ENCODE data around the gene TMEM114. TPM values are rescaled to one million over a fixed set of nuclear protein-coding genes. Genes with fewer than 3 reads are reported as not detected.

The TMEM114 gene
- total RNA-seq, 1 experiment from 2014 or later, result not detected

GRCh38 chr16:8554881-8555280 is 35.4 kb downstream of the TMEM114 start:
- no peak for DNase-seq (ENCODE audit: low spot score)
- in situ Hi-C loops (cut with HindIII; ENCODE audit: low sequenced_read_pairs), result no loop called here

- DNase-seq (ENCODE audit: low spot score), result no peak
- in situ Hi-C loops (cut with HindIII; ENCODE audit: low sequenced_read_pairs), result no loop called here
Measured at GRCh38 chr16:8554022-8554421, 36.3 kb downstream of the TMEM114 start.

GRCh38 chr16:8552487-8553221 is 37.7 kb downstream of the TMEM114 start:
- DNase-seq (ENCODE audit: low spot score), result no peak
- in situ Hi-C loops (cut with HindIII; ENCODE audit: low sequenced_read_pairs), result no loop called here

- DNase-seq (ENCODE audit: low spot score), result no peak
- in situ Hi-C loops (cut with HindIII; ENCODE audit: low sequenced_read_pairs), result no loop called here
Measured at GRCh38 chr16:8551388-8552332, 38.7 kb downstream of the TMEM114 start.

GRCh38 chr16:8550728-8551387 is 39.5 kb downstream of the TMEM114 start:
- in situ Hi-C loops (cut with HindIII; ENCODE audit: low sequenced_read_pairs), result no loop called here
- no peak for DNase-seq (ENCODE audit: low spot score)

DNA sequence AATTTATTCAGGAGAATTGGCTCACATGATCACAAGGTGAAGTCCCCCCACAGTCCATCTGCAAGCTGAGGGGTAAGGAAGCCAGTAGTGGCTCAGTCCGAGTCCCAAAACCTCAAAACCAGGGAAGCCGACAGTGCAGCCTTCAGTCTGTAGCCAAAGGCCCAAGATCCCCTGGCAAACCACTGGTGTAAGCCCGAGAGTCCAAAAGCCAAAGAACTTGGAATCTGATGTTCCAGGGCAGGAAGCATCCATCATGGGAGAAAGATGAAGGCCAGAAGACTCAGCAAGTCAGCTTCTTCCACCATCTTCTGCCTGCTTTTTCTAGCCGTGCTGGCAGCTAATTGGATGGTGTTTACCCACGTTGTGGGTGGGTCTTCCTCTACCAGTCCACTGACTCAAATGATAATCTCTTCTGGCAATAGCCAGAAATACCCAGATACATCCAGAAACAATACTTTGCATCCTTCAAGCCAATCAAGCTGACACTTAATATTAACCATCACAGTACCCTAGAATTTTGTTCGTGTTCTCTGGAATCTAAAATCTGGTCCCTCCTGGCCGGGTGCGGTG is 40.4 kb downstream of the TMEM114 start:
- in situ Hi-C loops (cut with HindIII; ENCODE audit: low sequenced_read_pairs), result no loop called here
- DNase-seq (ENCODE audit: low spot score), result no peak

DNA sequence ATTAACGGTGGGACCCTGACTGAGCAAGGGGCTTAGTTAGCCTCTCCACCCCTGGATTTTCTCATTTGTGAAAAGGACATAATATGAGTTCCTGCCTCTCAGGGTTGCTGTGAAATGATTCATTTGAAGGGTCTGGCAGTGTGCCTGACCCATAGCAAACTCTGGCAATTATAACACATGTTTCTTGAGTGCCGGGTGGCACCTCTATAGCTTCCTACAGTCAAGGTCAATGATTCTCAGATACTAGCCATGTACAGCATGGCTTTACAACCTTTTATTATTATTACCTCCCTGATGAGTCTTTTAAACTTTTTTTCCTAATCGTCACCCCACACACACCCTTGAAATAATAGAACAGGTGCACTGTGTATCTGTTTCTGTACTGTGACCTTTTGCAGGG is 42.1 kb downstream of the TMEM114 start:
- in situ Hi-C loops (cut with HindIII; ENCODE audit: low sequenced_read_pairs), result no loop called here
- DNase-seq (ENCODE audit: low spot score), result no peak

DNA sequence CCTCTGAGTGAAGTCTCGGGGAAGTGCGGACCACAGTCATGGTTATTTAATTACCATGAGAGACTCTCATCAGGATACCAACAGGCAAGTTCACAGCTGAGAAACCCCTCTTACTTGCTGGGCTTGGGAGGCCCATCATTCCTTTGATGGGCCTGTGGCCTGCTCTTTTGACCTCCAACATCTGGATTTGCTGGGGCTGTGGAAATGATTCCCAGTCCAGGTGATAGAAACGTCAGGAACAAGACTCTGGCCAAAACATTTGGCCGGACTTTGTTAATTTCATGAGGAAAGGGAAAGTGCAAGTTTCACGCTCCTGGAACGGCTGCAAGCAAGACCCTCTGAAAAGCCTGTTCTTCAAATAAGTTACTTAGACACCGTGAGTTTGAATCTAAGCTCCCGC is 42.5 kb downstream of the TMEM114 start:
- in situ Hi-C loops (cut with HindIII; ENCODE audit: low sequenced_read_pairs), result no loop called here
- no peak for DNase-seq (ENCODE audit: low spot score)

DNA sequence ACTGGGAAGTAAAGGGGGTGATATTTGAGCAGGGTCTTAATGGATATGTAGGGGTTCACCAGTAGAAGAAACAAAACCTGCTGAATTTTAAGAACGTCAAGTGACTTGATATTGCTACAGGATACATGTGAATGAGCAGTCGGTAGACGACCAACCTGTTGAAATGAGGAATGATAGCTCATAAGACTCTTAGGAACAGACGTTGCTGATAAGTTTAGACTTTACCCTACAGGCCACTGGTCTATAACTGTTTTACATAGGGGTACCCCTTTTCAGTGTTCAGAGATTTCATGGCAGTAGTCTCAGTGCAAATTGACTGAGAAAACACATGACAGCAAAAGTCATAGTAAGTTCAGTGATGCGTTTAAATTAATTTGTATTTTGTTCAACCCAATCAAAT is 45.9 kb downstream of the TMEM114 start:
- in situ Hi-C loops (cut with HindIII; ENCODE audit: low sequenced_read_pairs), result no loop called here
- DNase-seq (ENCODE audit: low spot score), result no peak

DNA sequence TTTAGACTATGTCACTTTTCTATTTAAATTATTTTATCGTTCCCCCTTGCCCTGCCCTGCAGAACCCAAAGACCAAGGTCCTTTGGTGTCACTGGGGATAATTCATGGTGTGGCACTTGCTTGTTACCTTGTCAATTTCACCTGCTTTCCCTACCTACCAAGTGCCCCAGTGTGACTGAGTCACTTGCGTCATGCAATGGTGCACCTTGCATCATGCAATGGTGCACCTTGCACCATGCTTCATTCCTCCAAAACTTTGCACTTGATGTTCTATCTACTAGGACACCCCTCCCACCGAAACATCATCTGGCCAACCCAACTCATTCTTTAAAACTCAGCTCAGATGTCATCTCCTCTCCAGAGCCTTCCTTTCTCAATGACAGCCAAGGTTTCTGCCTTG is 47.1 kb downstream of the TMEM114 start:
- in situ Hi-C loops (cut with HindIII; ENCODE audit: low sequenced_read_pairs), result no loop called here
- DNase-seq (ENCODE audit: low spot score), result no peak

GRCh38 chr16:8542393-8542792 is 47.9 kb downstream of the TMEM114 start:
- DNase-seq (ENCODE audit: low spot score), result no peak
- in situ Hi-C loops (cut with HindIII; ENCODE audit: low sequenced_read_pairs), result no loop called here

- no peak for DNase-seq (ENCODE audit: low spot score)
- in situ Hi-C loops (cut with HindIII; ENCODE audit: low sequenced_read_pairs), result no loop called here
Measured at GRCh38 chr16:8541868-8542267, 48.4 kb downstream of the TMEM114 start.

- in situ Hi-C loops (cut with HindIII; ENCODE audit: low sequenced_read_pairs), result no loop called here
- DNase-seq (ENCODE audit: low spot score), result no peak
Measured at GRCh38 chr16:8537691-8538342, 52.5 kb downstream of the TMEM114 start.

DNA sequence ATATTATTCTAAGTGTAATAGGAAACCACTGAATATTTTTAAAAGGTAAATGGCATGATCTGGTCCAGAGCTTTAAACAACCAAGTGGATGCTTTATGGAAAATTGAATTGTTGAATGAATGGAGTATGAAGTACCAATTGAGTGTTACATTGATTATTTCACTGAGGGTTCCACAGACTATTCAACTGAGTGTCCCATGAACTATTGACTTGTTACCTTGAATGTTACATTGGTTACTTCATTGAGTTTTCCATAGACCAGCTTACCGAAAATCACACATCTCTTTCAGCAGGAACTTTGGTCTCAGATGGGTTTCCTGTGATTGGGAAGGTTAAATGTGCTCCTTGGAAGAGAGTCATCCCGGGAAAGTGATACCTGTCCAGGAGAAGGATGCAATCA is 56.8 kb downstream of the TMEM114 start:
- in situ Hi-C loops (cut with HindIII; ENCODE audit: low sequenced_read_pairs), result no loop called here
- DNase-seq (ENCODE audit: low spot score), result no peak

DNA sequence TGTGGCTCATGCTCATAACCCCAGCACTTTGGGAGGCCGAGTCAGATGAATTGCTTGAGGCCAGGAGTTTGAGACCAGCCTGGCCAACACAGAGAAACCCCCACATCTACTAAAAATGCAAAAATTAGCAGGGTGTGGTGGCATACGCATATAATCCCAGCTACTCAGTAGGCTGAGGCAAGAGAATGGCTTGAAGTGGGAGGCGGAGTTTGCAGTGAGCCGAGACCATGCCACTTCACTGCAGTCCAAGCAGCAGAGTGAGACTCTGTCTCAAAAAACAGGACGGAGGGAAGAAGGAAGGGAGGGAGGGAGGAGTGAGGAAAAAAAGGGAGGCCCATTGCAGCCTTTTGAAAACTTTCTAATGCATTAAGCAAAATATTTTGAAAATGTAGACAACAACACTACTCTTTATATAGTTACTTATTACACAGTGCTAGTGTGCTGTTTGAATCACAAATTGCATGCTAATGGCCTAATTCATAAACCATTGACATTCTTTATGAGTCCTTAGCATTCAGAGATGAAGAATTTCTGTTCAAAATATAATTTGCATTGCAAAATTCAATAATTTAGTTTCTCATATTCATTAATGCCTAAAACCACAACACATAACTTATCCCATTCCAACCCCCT is 59.4 kb downstream of the TMEM114 start:
- in situ Hi-C loops (cut with HindIII; ENCODE audit: low sequenced_read_pairs), result no loop called here
- DNase-seq (ENCODE audit: low spot score), result no peak

- DNase-seq (ENCODE audit: low spot score), result no peak
- in situ Hi-C loops (cut with HindIII; ENCODE audit: low sequenced_read_pairs), result no loop called here
Measured at GRCh38 chr16:8528471-8528870, 61.8 kb downstream of the TMEM114 start.

GRCh38 chr16:8523932-8524331 is 66.4 kb downstream of the TMEM114 start:
- no peak for DNase-seq (ENCODE audit: low spot score)
- in situ Hi-C loops (cut with HindIII; ENCODE audit: low sequenced_read_pairs), result no loop called here

- no peak for DNase-seq (ENCODE audit: low spot score)
- in situ Hi-C loops (cut with HindIII; ENCODE audit: low sequenced_read_pairs), result no loop called here
Measured at GRCh38 chr16:8522757-8523156, 67.6 kb downstream of the TMEM114 start.

DNA sequence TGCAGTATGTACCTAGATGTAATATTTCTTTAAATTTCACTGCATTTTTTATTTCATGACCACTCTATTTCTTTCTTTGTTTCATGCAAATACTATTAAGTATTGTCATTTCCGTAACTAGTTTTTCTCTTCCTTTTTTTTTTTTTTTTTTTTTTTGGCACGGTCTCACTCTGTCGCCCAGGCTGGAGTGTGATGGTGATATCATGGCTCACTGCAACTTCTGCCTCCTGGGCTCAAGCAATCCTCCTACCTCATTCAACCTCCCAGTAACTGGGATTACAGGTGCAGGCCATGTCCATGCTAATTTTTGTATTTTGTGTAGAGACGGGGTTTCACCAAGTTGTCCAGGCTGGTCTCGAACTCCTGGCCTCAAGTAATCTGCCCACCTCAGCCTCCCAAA is 70.7 kb downstream of the TMEM114 start:
- in situ Hi-C loops (cut with HindIII; ENCODE audit: low sequenced_read_pairs), result no loop called here
- no peak for DNase-seq (ENCODE audit: low spot score)

All from G401 (cell line).